GM04503 (cell line): ENCODE measurements around the gene S100A4.
"Not testable (repeated sequence)": the region's sequence is repeated elsewhere in the genome, so short reads cannot be mapped to it uniquely, and the experiment has no call there.

ENCODE experiments used
- DNase-seq: peaks from one replicate; pipeline ENCODE4 v3.0.0-alpha.2; 2012; ENCODE audit warnings: low read depth

The S100A4 gene

DNA sequence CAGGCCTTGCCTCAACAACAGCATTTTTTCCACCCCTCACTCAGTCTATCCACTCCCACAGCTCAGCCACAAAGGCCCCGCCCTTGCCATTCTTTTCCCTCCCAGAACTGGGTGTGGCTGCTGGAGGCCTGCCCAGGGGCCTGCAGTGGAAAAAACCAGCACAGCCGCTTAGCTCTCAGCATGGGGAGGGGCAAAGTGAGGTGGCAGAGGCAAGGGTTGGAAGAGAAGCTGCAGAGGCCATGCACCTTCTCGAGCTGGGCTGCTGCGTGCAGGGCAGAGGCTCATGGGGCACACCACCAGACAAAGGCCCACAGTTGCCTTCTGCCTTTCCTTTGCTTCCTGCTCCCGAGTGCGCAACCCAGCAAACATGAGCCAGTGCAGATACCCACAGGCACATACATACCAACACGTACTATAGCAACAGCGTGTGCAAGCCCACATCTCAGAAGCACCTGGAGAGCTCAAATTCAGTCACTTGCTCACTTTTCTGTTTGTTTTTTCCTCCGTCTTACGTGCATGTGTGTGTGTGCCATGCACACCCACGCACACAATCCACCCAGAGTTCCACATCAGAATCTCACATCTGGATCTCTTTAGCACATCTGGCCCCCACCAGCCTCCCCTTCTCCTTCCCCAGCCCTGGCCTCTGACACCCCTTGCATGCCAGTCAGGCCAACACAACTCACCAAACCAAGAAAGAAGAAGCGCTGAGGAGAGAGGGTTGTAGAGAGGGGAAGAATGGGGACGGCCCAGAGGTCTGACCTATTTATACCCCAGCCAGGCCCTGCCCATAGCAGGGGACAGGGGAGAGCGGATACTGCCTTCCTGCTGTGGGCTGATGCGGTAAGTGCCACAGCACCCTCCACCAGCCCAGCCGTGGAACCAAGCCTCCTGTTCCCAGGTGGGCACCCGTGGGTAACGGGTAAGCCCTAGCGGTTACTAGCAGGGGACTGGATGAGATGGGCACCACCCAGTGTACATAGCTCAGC, at the start of gene S100A4:
TSS of gene S100A4 (minus strand) at position 740 of the 989 bp plus-strand sequence. CDS start 1,012 bp downstream, outside the sequence.
- peak; percentile 81 for DNase-seq

GRCh38 chr1:153592748-153593147, 47.1 kb upstream of the S100A4 start:
- no peak for DNase-seq

DNA sequence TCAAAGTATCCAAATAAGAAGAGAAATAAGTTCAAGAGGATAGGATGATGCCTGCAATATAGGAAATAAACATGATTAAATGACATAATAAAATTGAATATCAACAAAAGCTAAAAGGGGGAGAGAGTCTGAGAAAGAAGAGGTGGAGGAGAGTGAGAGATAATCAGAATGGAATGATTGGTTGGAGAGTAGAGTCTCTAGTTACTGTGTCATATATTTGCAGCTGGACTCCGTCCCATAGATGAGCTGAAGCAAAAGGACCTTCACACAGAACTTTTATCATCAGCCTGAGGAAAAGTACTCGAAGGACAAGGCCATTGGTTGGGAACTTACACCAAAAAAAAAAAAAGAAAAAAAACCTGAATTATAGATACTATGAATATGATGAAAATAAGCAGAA, 42.9 kb upstream of the S100A4 start:
- DNase-seq, result no peak

DNA sequence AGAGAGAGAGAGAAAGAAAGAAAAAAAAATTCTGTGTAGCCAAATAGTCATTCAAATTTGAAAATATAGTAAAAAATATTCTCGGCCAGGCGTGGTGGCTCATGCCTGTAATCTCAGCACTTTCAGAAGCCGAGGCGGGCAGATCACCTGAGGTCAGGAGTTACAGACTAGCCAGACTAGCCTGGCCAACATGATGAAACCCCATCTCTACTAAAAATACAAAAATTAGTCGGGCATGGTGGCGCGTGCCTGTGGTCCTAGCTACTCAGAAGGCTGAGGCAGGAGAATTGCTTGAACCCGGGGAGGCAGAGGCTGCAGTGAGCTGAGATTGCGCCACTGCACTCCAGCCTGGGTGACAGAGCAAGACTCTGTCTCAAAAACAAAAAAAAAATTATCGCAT, 42.4 kb upstream of the S100A4 start:
- DNase-seq, result not testable (repeated sequence)

GRCh38 chr1:153587314-153587713, 41.7 kb upstream of the S100A4 start:
- DNase-seq, result no peak

- no peak for DNase-seq
These were observed 40.7 kb upstream of the S100A4 start for GRCh38 chr1:153586347-153586746.

GRCh38 chr1:153585006-153585405, 39.4 kb upstream of the S100A4 start:
- no peak for DNase-seq

GRCh38 chr1:153583976-153584375, 38.4 kb upstream of the S100A4 start:
- DNase-seq, result no peak

DNA sequence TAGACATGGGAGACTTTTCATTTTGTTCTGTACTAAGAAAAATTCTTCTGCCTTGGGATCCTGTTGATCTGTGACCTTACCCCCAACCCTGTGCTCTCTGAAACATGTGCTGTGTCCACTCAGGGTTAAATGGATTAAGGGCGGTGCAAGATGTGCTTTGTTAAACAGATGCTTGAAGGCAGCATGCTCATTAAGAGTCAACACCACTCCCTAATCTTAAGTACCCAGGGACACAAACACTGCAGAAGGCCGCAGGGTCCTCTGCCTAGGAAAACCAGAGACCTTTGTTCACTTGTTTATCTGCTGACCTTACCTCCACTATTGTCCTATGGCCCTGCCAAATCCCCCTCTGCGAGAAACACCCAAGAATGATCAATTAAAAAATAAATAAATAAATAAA, 37.9 kb upstream of the S100A4 start:
- DNase-seq, result not testable (repeated sequence)

DNA sequence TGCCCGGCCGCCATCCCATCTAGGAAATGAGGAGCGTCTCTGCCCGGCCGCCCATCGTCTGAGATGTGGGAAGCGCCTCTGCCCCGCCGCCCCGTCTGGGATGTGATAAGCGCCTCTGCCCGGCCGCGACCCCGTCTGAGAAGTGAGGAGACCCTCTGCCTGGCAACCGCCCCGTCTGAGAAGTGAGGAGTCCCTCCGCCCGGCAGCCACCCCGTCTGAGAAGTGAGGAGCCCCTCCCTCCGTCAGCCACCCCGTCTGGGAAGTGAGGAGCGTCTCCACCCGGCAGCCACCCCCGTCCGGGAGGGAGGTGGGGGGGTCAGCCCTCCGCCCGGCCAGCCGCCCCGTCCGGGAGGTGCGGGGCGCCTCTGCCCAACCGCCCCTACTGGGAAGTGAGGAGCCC, 37.2 kb upstream of the S100A4 start:
- not testable (repeated sequence) for DNase-seq

GRCh38 chr1:153578936-153579335, 33.3 kb upstream of the S100A4 start:
- DNase-seq, result no peak

DNA sequence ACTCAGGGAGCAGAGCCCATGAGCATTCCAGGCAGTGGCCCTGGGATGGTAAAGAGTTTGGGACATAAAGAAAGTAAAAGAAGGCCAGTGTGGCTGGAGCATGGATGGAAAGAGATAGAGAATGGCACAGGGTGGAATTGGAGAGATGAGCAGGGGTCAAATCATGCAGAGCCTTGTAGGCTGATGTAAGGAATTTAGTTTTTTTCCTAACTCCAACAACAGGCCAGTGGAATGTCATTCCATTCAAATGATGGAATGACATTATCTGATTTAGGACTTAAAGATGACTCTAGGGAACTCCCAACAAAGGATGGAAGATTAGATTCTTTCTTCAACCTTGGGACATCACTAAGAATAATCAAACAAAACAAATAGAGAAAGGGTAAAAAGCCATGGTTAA, 32.9 kb upstream of the S100A4 start:
- no peak for DNase-seq

DNA sequence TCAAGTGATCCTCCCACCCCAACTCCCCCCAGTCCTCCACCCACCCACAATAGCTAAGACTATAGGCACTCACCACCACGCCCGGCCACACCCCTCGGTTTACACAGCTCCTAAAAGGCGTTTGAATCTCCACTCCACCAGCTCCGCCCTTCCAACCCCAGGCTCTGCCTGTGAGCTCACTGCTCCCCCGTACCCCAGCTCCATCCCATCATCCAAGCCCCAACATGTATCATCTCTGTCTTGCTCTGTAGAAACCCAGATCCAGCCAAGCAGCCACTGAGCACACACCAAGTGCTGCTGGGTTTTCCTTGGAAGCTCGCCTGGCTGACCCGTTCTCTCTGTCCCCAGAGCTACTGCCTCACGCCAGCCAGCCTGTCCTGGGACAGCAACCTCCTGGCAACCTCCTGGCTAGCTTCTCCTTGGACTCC, 32.0 kb upstream of the S100A4 start:
- DNase-seq, result no peak

GRCh38 chr1:153577138-153577537, 31.5 kb upstream of the S100A4 start:
- DNase-seq, result no peak

GRCh38 chr1:153575497-153575896, 29.9 kb upstream of the S100A4 start:
- DNase-seq, result not testable (repeated sequence)

- not testable (repeated sequence) for DNase-seq
These were observed 29.5 kb upstream of the S100A4 start for GRCh38 chr1:153575081-153575491.

- no peak for DNase-seq
These were observed 27.7 kb upstream of the S100A4 start for GRCh38 chr1:153573351-153573750.

DNA sequence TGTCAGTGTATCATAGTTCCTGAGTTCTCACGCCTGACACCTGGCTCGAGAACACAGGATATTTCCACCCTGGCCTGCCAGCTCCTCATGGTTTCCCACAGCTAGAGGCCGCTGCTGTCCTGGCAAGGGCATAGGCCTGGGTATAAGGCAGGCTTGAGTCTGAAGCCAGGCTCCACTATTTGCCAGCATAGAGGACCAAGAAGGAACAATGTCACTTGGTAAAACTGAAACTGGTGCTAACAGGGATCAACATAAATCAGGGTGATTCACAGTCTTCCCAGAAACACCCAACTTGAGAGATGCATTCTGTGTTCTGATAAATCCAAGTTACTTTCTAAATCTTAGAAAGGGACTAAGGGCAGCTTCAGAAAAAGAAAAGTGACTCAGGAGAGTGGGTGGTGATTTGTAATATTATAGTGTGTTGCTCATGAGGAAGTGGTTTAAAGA, 27.0 kb upstream of the S100A4 start:
- peak; percentile 83 for DNase-seq

DNA sequence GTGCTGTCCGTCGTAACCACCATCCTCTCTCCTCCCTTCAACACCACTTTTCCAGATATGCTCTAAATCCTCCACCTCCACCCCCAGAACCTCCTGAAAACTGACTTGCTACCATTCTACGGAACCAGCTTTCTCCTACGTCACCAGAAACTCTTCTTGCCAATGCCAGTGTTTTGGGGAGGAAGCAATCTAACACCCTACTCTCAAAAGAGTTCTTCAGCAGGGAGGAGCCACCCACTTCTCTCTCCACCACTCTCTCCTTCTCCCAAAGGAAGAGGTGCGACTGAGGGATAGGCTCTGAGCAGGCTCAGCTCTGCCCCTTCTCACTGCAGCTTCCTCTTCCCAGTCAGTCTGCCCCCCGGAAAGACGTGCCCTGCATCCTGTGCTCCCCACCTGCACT, 26.1 kb upstream of the S100A4 start:
- no peak for DNase-seq

DNA sequence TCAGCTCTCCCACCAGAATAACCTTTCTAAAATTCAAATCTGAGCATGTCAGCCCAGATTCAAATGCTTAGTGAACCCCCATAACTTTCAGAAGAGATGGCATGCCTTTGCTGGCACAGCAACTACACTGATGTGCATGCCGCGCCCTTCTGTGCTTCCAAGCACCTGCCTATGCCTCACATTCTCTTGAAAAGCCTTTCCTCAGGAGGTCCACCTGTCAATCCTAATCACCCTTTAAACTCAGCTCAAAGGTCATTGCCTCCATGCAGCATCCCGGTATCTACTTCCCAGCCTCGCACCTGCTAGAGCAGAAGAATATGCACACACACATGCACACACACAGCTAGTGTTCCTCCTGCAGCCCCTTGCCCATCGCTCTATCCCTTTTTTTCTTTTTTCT, 25.3 kb upstream of the S100A4 start:
- no peak for DNase-seq

DNA sequence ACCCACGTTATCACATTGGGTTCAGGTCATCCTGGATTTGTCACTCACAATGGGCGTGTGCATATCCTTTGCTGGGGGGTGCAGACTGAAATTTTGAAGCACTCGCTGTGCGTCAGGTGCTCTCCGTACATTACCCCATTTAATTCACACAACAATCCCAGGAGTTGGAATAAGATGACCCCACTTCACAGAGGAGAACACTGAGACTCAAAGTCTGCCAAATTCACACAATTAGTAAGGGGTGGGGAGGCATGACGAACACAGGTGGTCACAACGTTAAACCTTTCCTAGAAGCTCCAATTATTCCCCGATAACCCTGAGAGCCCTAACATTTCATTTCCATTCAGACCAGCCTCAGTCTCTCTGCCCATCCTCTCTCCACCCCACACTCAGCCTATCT, 23.9 kb upstream of the S100A4 start:
- no peak for DNase-seq

DNA sequence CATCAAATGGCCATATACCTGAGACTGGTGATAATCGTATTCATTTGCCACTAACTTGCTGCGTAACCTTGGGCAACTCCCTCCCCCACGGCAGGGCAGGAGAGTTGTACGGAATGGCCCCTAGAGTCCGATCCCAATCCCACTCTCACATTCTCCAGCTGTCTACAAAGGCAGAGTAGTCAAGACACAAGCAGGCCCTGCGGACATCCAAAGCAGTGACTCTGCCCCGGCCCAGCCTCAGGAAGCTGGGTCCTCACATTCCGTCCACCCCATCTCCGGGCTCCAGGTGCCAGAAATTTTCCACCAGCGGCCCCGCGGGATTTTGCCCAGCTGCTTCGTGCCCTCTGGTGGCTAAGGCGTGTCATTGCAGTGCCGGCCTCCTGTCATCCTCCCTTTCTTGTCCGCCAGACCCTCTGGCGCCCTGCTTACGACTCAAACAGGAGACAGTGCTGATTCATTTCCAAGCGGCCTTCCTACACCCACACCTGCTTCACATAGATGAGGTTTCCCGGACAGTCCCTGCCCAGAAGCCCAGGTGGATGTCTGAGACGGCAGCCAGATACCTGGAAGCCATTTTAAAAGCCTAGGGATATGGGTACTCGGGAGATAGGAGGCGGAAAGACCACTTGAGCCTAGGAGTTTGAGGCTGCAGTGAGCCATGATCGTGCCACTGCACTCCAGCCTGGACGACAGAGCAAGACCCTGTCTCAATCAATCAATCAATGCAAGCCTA, 22.9 kb upstream of the S100A4 start:
- DNase-seq, result no peak
